ENCODE results near the gene COA6. TPM values are rescaled to one million over a fixed set of nuclear protein-coding genes. Genes with fewer than 3 reads are reported as not detected.

COA6 gene
- total and polyA plus RNA-seq, 10 of the 15 experiments (the other 5 are each of a cell fraction or from before 2014, with no cell fraction given): 49.9 to 178 (median 71.5) TPM

DNA sequence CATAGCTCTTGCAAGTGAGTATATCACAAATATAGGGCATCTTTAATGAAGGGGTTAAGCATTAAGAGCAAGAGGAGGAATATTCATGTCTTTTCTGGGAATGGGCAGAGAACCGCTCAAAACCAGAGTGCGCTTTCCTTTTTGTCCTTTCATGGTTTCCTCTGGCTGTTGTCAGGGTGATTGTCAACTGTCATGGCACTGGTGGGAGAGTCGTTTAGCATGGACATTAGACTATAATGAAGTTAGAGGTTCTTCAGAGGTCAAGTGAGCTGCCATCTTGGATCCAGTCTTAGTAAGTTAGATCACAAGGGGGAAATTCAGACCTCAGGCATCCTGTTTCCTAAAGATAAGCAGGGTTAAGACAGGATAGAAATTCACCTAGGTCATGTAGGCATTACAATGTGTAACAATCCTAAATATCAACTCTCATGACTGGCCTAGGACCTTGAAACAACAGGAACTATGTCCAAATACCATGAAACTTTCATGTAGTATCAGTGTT is 12.1 kb upstream of the COA6 start:
- Histone ChIP-seq H2AFZ (ENCODE audit: control insufficient read depth, low read depth, low read length) (no peak overlapping the region), H3K9me3 (replicated peaks; ENCODE audit: control insufficient read depth, insufficient read depth, low read length) (no peaks in the 10 kb centered on the region), H3K27me3 (replicated peaks in 1 of 2; ENCODE audit: control insufficient read depth in 2 of 2, insufficient read depth in 2 of 2, low read length in 1 of 2) (no peaks in the 10 kb centered on the region), H3K36me3 (ENCODE audit: control insufficient read depth in 2 of 2, insufficient read depth in 2 of 2, low read length in 1 of 2) (no peaks in the 10 kb centered on the region), H3K4me2 (ENCODE audit: control insufficient read depth, insufficient read depth) (no peak overlapping the region), H3K27ac (ENCODE audit: control insufficient read depth, insufficient read depth) (no peak overlapping the region), H3K9ac (ENCODE audit: control insufficient read depth, insufficient read depth, low read length) (no peak overlapping the region), H4K20me1 (ENCODE audit: control insufficient read depth, insufficient read depth) (no peaks in the 10 kb centered on the region), H3K4me3 (no peak overlapping the region), H3K79me2 (ENCODE audit: control insufficient read depth, insufficient read depth, low read length) (peaks cover 2% of the 10 kb centered on the region), H3K4me1 (ENCODE audit: control insufficient read depth, insufficient read depth, low read length) (no peaks in the 10 kb centered on the region; the same call in 1 of the 2 replicates)
- no peak for TF ChIP-seq RUNX3 (IDR thresholded peaks at IDR 0.05; ENCODE audit: low read length)
- TF ChIP-seq PAX8 (IDR thresholded peaks at IDR 0.05): no peak
- no peak for TF ChIP-seq DPF2 (IDR thresholded peaks at IDR 0.05)
- no peak for TF ChIP-seq NFYB (IDR thresholded peaks at IDR 0.05; ENCODE audit: insufficient read depth, low read depth, low read length)
- TF ChIP-seq, protein P1, sequence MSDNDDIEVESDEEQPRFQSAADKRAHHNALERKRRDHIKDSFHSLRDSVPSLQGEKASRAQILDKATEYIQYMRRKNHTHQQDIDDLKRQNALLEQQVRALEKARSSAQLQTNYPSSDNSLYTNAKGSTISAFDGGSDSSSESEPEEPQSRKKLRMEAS (IDR thresholded peaks at IDR 0.05; ENCODE audit: low read depth, low read length): no peak
- no peak for TF ChIP-seq FOXK2 (IDR thresholded peaks at IDR 0.05)
- TF ChIP-seq, protein P2, sequence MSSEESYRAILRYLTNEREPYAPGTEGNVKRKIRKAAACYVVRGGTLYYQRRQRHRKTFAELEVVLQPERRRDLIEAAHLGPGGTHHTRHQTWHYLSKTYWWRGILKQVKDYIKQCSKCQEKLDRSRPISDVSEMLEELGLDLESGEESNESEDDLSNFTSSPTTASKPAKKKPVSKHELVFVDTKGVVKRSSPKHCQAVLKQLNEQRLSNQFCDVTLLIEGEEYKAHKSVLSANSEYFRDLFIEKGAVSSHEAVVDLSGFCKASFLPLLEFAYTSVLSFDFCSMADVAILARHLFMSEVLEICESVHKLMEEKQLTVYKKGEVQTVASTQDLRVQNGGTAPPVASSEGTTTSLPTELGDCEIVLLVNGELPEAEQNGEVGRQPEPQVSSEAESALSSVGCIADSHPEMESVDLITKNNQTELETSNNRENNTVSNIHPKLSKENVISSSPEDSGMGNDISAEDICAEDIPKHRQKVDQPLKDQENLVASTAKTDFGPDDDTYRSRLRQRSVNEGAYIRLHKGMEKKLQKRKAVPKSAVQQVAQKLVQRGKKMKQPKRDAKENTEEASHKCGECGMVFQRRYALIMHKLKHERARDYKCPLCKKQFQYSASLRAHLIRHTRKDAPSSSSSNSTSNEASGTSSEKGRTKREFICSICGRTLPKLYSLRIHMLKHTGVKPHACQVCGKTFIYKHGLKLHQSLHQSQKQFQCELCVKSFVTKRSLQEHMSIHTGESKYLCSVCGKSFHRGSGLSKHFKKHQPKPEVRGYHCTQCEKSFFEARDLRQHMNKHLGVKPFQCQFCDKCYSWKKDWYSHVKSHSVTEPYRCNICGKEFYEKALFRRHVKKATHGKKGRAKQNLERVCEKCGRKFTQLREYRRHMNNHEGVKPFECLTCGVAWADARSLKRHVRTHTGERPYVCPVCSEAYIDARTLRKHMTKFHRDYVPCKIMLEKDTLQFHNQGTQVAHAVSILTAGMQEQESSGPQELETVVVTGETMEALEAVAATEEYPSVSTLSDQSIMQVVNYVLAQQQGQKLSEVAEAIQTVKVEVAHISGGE (CRISPR knock-in tag; IDR thresholded peaks at IDR 0.05): no peak
- TF ChIP-seq, protein P3, sequence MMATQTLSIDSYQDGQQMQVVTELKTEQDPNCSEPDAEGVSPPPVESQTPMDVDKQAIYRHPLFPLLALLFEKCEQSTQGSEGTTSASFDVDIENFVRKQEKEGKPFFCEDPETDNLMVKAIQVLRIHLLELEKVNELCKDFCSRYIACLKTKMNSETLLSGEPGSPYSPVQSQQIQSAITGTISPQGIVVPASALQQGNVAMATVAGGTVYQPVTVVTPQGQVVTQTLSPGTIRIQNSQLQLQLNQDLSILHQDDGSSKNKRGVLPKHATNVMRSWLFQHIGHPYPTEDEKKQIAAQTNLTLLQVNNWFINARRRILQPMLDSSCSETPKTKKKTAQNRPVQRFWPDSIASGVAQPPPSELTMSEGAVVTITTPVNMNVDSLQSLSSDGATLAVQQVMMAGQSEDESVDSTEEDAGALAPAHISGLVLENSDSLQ (IDR thresholded peaks at IDR 0.05): no peak
- TF ChIP-seq MEF2B (IDR thresholded peaks at IDR 0.05; ENCODE audit: partially characterized antibody, poor library complexity, severe bottlenecking): no peak
- WGBS (ENCODE audit: insufficient coverage, insufficient replicate concordance, low lambda C conversion rate, missing lambda C conversion rate): 75% methylated on average over 3 of the region's 3 CpGs
- in situ Hi-C loops (cut with MboI): no loop called here
- no TSS peak for BruUV-seq (replicated peaks)
- ATAC-seq (no peak), FAIRE-seq (no peak), DNase-seq (ENCODE audit: low read depth, low spot score) (no peak)
- RAD21 ChIA-PET (ENCODE audit: unreplicated experiment): no interaction called here
- SMC1A ChIA-PET (ENCODE audit: uncharacterized antibody, unreplicated experiment): no interaction called here
- intact Hi-C loops (cut with micrococcal nuclease; ENCODE audit: unreplicated experiment): no loop called here
- POLR2A ChIA-PET: no interaction called here
- CTCF ChIA-PET: interaction anchor here (0.6 to 1.3 kb wide), 3 partner anchors 13 to 939 kb away, joined by 3 read pairs; no protein-coding TSS in a partner anchor

All from GM12878 (cell line).